ENCODE results near the gene CENPS.
"Not testable (repeated sequence)": the region's sequence is repeated elsewhere in the genome, so short reads cannot be mapped to it uniquely, and the experiment has no call there.

CENPS gene

DNA sequence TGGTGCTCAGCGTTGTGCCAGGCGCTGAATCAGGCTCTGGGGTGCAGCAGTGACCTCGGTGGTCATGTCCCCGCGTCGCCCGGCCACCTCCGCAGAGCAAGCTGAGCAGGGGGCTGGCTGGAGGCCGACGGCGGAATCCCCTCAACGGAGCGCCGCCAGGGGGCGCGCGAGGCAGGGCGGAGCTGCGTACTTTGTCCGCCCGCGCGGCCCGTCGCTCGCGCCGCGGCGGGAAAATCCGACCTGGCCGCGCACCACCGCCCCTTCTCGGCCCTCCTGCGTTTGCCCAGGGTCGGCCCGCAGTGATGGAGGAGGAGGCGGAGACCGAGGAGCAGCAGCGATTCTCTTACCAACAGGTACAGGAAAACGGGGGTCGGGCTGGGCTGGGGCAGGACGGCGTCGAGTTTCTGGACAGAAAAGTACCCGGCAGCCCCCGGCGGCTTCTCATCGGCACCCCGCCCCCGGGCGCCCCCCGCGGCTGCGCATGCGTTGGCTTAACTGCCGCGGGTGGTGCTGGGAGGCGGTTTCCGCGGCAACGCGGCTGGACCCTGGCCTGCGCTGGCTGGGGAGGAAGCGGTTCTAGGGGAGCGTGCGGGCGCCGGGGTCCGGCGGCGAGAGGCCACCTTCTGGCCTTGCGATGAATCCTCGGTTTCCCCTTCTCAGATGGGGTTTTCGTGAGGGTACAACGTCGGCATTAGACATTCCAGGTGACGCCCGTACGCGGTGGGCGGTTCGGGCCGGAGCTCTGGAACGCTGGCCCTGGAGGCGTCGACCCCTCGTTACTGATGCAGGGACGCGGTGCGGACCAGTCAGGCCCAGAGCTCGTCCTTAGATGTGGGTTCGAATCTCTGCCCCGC lies at the start of gene CENPS:
Gene CENPS, plus strand, starts transcription at position 218 of the 854 bp plus-strand sequence. Its CDS starts 85 bp downstream, at position 303.
- DNase-seq (ENCODE audit: low spot score): peak; percentile 90

DNA sequence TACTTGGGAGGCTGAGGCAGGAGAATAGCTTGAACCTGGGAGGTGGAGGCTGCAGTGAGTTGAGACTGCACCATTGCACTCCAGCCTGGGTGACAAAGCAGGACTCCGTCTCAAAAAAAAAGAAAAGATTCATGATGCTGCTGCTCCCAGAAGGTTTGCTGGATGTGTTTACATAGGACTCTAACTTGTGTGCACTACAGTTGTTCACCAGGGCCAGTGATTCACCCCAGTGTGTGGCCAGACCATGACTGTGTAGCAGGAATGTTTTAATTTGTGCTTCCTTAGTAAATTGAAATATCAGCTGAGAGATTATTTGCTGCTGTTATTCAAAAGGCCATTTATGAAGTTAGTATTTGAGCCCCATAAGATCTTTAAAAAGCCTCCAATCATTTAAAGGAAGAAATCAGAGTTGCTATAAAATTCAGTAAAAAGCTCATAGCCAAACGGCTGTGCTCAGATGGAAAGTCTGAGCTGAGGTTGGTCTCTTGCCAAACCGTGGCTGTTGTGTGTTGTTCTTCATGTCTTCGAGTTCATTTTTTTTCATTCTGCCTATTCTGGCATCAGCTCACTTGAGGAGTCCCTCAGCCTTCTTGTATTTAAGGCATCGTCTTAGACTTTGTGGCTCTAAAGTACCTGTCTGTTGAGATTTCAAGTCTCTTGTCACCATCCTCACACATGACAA lies 49.5 kb upstream of the CENPS start:
- DNase-seq (ENCODE audit: low spot score): no peak

DNA sequence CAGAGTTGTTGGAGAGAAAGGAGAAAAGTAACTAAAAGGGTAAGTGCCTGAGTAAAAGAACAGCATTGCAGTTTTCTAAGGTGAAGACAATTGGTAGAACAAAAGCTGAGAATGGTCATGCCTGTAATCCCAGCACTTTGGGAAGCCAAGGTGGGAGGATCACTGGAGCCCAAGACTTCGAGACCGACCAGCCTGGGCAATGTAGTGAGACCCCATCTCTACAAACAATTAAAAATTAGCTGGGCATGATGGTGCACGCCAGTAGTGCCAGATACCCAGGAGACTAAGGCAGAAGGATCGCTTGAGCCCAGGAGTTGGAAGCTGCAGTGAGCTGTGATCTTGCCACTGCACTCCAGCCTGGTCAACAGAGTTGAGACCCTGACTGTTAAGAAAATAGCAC lies 46.6 kb upstream of the CENPS start:
- DNase-seq (ENCODE audit: low spot score): no peak

DNA sequence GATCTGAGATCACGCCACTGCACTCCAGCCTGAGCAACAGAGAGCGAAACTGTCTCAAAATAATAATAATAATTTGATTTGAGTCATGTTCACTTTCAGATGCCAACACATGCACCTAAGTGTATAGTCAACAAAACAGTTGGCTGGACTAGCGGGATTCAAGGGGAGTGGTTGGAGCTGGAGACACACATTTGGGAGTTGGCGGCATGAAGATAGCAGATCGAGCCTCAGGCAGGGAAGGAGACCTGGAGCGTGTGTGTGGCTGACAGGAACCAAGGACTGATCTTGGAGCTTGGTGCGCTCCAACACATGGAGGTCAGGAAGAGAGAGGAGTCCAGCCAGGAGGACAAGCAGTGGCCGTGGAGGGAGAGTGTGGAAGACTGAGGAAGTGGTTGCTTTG lies 46.0 kb upstream of the CENPS start:
- no peak for DNase-seq (ENCODE audit: low spot score)

- DNase-seq (ENCODE audit: low spot score): no peak
Measured at GRCh38 chr1:10386761-10387676, 43.2 kb upstream of the CENPS start.

GRCh38 chr1:10387677-10388386 lies 42.4 kb upstream of the CENPS start:
- no peak for DNase-seq (ENCODE audit: low spot score)

- DNase-seq (ENCODE audit: low spot score): no peak
Measured at GRCh38 chr1:10388387-10388715, 41.9 kb upstream of the CENPS start.

GRCh38 chr1:10389271-10389973 lies 40.8 kb upstream of the CENPS start:
- no peak for DNase-seq (ENCODE audit: low spot score)

GRCh38 chr1:10396870-10397269 lies 33.4 kb upstream of the CENPS start:
- no peak for DNase-seq (ENCODE audit: low spot score)

DNA sequence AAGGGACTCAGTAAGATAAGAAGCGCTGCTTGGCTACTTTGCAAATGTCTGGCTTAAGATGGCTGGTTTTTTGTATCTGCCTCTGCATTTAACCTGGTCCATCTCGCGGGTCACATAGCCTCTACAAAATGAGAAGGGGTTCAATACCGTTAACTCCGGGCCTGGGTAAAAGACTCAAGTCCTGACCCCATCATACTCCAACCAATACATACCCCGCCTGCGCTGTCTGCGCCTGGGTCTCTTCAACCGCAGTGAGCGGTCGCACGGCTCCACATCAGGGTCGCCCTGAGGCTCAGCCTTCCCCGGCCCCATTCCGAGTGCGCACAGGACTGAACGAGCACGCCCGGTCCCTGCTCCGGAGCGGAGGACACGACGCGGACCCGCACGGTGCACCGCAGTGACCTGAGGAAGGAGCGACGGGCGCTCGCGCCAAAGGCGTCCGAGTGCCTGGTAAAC lies 31.9 kb upstream of the CENPS start:
- DNase-seq (ENCODE audit: low spot score): no peak

DNA sequence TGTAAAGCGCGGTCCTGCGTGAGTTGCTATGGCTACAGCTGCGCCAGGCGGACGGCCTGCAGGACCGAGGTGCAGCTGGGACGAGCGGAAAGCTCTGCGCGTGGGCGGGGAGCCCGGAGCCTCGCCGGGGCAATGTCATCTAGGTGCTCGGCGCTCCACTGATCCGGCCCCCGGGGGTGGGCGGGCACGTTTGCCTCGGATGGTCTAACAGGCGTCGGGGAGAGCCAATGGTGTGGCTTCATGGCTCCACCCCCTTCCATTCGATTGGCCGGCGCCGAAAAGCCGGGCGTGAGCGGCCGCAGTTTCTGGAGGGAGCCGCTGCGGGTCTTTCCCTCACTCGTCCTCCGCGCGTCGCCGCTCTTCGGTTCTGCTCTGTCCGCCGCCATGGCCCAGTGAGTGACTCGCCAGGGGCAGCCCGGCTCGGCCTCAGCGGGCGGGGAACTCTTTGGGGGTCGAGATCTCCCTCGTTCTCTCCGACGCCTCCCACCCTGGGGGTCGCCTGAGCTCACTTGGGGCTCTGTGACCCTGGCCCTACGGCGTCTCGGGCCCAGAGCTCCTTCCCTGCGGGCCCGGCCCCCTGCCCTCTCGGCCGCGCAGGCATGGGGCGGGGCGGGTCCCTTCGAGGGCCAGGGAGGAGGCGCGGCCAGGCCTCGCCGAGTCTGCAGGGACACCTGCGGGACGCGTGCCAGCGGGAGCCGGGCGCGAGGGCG lies 31.3 kb upstream of the CENPS start, which contains the start of gene PGD:
Gene PGD, plus strand, starts transcription at position 331 of the 710 bp plus-strand sequence. Its CDS starts 54 bp downstream, at position 385.
- peak; percentile 96 for DNase-seq (ENCODE audit: low spot score)

DNA sequence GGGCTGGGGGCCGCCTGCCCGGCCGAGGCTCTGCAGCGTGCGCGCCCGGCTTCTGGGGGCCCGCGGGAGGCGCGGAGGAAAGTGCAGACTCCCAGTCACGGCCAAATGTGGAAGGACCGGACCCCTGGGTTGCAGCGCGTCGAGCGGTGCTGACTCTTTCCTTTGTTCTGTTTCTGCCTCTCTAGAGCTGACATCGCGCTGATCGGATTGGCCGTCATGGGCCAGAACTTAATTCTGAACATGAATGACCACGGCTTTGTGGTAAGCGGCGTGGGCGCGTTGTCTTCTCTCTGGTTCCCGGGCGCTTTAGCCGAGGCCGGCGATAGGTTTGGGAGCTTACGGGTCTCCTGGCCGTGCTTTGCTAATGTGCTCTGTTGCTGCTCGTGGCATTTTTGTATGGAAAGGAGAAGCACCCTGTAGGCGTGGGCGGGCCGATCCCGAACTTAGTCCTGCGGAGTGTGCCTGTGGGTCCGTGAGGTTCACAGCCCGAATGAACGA lies 30.7 kb upstream of the CENPS start:
- DNase-seq (ENCODE audit: low spot score): no peak

DNA sequence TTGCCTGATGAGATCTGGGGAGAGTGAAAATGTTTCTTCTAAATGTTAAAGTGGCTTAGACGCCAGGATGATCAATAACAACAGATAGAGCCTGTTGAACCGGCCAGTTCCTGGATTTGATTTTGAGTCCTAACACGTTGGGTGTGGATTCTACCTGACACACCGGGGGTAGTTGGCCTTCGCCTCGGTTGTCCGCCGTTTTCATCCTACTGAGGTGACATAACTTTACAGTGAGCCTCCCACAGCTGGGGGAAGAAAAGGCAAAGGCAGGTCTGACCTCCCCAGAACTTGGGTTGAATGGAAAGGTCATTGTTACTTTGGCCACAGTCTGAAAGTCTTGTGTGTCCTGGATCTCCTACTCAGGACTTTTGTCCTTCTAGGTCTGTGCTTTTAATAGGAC lies 30.2 kb upstream of the CENPS start:
- DNase-seq (ENCODE audit: low spot score): no peak

- DNase-seq (ENCODE audit: low spot score): no peak
Measured at GRCh38 chr1:10401281-10401680, 29.0 kb upstream of the CENPS start.

DNA sequence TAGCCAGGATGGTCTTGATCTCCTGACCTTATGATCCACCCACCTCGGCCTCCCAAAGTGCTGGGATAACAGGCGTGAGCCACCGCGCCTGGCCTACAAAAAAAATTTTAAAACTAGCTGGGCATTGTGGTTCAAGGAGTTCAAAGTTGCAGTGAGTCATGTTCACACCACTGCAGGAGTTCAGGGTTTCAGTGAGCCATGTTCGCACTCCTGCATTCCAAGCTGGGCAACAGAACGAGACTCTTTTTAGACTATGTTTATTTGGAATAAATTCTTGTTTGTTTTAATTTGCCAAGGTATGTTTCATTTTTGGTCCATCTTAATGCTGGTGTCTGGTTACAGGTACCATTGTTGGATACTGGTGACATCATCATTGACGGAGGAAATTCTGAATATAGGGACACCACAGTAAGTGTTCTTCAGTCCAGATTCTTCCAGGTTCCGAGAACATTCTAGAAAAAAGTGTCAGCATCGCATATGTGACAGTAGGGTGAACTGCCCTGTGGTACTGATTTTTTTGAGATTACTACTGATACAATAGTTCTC lies 27.4 kb upstream of the CENPS start:
- no peak for DNase-seq (ENCODE audit: low spot score)

DNA sequence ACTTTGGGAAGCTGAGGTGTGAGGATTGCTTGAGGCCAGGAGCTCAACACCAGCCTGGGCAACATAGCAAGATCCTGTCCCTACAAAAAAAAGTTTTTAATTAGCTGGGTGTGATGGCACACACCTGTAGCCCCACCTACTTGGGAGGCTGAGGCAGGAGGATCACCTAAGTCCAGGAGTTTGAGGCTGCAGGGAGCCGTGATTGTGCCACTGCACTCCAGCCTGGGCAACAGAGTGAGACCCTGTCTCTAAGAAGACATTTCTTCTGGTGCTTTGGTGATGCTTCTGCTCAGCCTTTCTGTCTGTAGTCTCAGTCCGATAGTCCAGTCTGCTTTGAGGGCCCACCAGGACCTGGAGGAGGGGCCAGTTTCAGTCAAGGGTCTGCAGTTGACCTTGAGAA lies 23.0 kb upstream of the CENPS start:
- DNase-seq (ENCODE audit: low spot score): no peak

DNA sequence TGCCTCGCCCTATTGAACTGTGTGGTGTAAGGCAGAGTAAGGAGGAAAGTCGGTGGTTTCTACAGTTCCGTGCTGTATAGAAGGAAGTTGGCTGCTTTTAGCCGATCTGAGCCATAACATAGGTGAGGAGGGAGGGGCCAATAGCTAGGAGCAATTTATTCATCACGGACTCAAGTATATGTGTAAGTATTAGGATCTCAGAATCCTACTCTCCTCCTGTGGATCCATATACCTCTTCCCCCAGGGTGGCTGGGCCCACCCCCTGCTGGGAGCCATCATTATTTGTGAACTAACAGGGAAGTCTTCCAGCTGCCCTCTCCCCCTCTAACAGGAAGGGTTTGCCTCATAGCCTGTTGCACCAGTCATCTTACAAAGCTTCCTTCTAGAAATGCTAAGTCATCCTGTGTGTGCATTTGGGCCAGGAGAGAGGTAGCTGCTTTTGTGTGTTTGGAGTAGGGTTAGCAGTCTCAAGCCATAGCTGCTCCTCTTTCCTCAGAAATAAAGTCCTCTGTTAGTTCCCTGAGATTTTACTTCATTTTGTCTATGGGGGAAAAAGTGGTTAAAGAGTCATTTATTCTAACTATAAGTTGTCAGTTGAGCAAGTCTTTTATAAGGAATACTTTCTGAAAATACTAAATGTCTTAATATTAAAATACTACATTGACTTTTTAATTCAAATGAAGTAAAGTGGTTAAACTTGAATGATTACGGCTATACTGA lies 14.9 kb upstream of the CENPS start:
- DNase-seq (ENCODE audit: low spot score): no peak

DNA sequence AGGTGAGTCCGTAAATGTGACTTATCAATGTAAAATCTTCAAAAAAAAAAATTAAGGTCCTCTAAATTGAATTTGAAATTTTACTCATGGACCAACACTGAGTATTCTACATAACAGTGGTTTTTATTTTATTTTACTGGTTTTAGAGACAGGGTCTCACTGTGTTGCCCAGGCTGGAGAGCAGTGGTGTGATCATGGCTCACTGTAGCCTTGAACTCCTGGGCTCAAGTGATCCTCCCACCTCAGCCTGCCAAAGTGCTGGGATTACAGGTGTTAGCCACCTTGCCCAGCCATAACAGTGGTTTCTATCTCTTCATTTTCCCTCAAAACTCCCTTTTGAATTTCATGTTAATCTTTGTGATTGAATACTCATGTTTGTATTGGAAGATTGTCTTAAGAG lies 14.3 kb upstream of the CENPS start:
- not testable (repeated sequence) for DNase-seq (ENCODE audit: low spot score)

- not testable (repeated sequence) for DNase-seq (ENCODE audit: low spot score)
Measured at GRCh38 chr1:10418741-10419140, 11.5 kb upstream of the CENPS start.

Measured in CD4-positive, alpha-beta T cell treated with Interleukin-6 at 100 ng/mL for 8 hours (primary cell).